AG04449 (cell line): Measurements from ENCODE around the gene PP2D1.
"Not testable (repeated sequence)": the region's sequence is repeated elsewhere in the genome, so short reads cannot be mapped to it uniquely, and the experiment has no call there.

ENCODE experiments used
- CTCF ChIA-PET: fragments of 350-600 bp; formaldehyde crosslinking; extraction: SDS; loops from one replicate; lab custom pipeline; 2021; ENCODE audit warnings: antibody characterized with exemption; lab: Yijun Ruan, JAX
- POLR2A ChIA-PET: fragments of 400-600, 350-600 bp; formaldehyde crosslinking; extraction: SDS; loops from one replicate; lab custom pipeline; 2020; ENCODE audit warnings: antibody characterized with exemption, inconsistent platforms; lab: Yijun Ruan, JAX
- DNase-seq: peaks from one replicate; pipeline ENCODE4 v3.0.0-alpha.2; 2010; ENCODE audit warnings: low read depth, low spot score
- H3K4me3 ChIP-seq: 2 replicates; pipeline ENCODE4 v1.5.1; 2011; ENCODE audit warnings: low read depth, mild to moderate bottlenecking, control low read depth, low read length
- TF ChIP-seq, protein P1 (sequence below): IDR thresholded peaks from one replicate; pipeline ENCODE4 v1.5.1; 2011; ENCODE audit warnings: mild to moderate bottlenecking, moderate library complexity, low read length, control low read depth, inconsistent platforms; ENCODE audit not compliant: insufficient read depth; ENCODE audit errors: missing control alignments

PP2D1 gene

DNA sequence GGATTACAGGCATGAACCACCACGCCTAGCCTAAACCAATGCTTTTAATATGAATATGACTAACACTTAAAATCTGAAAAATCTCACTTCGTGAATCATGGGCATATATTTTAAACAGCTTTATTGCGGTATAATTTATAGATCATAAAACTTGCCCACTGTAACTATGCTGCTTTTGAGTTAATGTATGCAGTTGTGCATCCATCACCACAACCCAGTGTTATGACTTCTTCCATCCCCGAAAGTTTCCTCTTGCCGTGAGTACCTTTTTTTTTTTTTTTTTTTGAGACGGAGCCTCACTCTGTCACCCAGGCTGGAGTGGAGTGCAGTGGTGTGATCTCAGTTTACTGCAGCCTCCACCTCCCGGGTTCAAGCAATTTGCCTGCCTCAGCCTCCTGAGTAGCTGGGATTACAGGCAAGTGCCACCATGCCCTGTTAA is 35.3 kb upstream of the PP2D1 start:
- no peak for DNase-seq
- H3K4me3 ChIP-seq: no peak overlapping the region
- TF ChIP-seq, protein P1, sequence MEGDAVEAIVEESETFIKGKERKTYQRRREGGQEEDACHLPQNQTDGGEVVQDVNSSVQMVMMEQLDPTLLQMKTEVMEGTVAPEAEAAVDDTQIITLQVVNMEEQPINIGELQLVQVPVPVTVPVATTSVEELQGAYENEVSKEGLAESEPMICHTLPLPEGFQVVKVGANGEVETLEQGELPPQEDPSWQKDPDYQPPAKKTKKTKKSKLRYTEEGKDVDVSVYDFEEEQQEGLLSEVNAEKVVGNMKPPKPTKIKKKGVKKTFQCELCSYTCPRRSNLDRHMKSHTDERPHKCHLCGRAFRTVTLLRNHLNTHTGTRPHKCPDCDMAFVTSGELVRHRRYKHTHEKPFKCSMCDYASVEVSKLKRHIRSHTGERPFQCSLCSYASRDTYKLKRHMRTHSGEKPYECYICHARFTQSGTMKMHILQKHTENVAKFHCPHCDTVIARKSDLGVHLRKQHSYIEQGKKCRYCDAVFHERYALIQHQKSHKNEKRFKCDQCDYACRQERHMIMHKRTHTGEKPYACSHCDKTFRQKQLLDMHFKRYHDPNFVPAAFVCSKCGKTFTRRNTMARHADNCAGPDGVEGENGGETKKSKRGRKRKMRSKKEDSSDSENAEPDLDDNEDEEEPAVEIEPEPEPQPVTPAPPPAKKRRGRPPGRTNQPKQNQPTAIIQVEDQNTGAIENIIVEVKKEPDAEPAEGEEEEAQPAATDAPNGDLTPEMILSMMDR: no peak
- ChIA-PET CTCF (no interaction called here), POLR2A (no interaction called here)

DNA sequence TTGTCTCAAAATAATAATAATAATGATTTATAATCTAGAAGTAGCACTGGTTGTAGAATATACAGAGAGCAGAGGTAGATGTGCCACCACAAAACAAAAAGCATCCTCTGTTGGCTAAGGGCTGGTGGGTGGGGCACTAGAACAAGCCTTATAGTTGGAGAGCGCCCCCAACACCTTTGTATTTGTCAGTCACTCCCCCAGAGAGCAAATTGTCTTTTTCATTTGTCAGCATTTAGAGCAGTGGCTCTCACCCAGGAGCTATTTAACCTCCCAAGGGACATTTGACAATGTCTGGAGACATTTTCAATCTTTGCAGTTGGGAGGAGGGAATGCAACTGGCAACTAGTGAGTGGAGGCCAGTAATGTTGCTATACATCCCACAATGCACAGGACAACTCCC is 34.5 kb upstream of the PP2D1 start:
- ChIA-PET CTCF (no interaction called here), POLR2A (no interaction called here)
- H3K4me3 ChIP-seq: no peak overlapping the region
- TF ChIP-seq, protein P1: no peak
- no peak for DNase-seq

DNA sequence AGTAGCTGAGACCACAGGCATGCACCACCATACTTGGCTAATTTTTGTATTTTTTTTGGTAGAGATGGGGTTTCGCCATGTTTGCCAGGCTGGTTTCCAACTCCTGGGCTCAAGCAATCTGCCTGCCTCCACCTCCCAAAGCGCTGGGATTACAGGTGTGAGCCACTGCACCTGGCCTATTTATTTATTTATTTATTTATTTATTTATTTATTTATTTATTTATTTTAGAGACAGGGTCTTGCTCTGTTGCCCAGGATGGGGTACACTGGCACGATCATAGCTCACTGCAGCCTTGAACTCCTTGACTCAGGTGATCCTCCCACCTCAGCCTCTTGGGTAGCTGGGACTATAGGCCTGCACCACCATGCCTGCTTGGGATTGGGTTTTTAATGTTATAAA is 33.1 kb upstream of the PP2D1 start:
- DNase-seq, CTCF ChIA-PET, POLR2A ChIA-PET, H3K4me3 ChIP-seq: not testable (repeated sequence)

DNA sequence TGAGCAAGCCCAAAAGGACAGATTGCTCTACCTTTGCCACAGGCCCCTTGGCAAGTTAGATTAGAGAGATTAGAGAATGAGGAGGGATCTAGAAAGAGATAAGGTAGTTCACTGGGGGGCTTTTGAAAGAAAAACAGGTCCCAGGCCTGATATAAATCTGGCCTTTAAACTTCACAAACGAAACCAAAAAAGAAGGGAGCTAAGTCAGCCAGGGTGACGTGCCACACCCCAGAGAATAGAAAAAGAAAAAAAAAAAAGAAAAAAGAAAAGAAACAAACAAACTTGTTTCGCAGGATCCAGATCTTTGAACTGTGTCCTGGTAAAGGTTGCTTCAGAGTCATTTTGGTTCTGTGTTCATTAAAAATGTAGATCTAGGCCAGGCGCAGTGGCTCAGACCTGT is 31.8 kb upstream of the PP2D1 start:
- ChIA-PET CTCF (no interaction called here), POLR2A (no interaction called here)
- no peak for DNase-seq
- TF ChIP-seq, protein P1: no peak
- no peak overlapping the region for H3K4me3 ChIP-seq

DNA sequence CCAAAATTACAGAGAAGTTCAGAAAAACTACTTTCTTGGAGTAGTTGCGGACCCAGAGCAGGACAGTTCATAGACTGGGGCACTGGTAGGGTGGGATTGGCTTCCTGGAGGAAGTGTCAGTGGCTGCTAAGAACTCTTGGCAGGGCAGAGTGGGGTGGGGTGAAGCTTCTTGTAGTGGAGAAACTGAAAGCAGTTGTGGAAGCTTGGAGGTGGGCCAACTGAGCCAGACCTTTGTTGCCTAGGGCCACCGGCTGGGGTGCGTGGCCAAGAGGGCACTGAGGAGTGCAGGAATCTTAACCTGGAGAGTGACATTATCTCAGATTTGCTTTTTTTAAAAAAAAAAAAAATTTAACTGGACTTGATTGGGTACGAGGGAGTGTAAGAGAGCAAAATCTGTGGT is 31.3 kb upstream of the PP2D1 start:
- POLR2A ChIA-PET: no interaction called here
- no peak for DNase-seq

DNA sequence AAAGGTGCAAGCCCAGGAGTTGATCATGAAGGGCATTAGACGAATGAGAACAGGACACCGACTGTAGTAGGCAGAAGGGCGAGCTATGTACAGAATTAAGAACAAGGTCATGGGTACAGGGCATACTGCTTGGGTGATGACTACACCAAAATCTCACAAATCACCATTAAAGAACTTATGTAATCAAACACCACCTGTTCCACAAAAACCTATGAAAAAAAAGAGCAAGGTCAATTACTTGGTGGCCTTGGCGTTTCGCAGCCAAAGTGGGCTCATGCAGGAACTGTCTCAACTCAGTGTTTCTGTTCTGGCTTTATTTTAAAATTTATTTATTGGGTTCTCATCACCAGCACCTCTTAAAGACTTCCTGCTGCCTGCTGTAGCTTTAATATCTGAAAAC is 30.3 kb upstream of the PP2D1 start:
- POLR2A ChIA-PET: no interaction called here
- DNase-seq: no peak
- TF ChIP-seq, protein P1: no peak
- no peak overlapping the region for H3K4me3 ChIP-seq
- CTCF ChIA-PET: interaction anchor here (0.9 to 1.6 kb wide), 3 partner anchors 9 to 141 kb away, joined by 3 to 4 read pairs (median 3); no protein-coding TSS in a partner anchor

More for the DNA sequence above, 31.3 kb upstream of the PP2D1 start:
- CTCF ChIA-PET: interaction anchor here (1.6 kb wide), 1 partner anchor 41 kb away, joined by 3 read pairs; no protein-coding TSS in a partner anchor
- TF ChIP-seq, protein P1: no peak
- H3K4me3 ChIP-seq: no peak overlapping the region

DNA sequence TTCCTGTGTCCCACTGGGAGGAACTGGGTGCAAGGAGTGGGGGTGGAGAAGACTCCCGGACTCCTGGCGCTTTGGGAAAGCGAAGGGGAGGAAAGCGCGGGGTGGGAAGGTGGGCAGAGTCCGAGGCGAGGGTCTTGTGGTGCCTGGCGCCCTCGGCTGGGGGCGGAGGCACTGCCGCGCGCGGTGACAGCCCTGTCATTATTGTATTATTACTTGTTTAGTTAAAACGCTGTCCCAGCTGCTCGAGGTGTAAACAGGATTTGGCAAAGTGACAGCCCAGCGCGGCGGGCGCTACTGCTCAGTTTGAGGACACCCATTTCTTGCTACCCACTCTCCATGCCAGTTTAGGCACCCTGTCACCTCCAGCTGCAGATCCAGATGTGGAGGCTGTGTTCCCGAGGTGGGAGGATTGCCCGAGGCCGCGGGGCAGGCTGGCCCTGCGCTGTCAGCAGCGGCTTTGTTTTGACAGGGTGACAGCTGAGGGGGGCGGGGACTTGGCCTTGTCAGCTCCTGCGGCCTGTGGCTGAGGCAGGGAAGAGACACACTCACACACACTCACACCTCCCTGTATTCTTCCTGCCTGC is 29.2 kb upstream of the PP2D1 start:
- TF ChIP-seq, protein P1: no peak
- CTCF ChIA-PET: interaction anchor here (0.6 to 2.0 kb wide), 6 partner anchors 10 to 156 kb away, joined by 3 to 6 read pairs (median 3); no protein-coding TSS in a partner anchor

More for the DNA sequence above, 29.2 kb upstream of the PP2D1 start:
- peak overlapping the region; percentile 76 for H3K4me3 ChIP-seq
- no peak for DNase-seq
- POLR2A ChIA-PET: interaction anchor here (1.2 kb wide), 1 partner anchor 152 kb away, joined by 4 read pairs; no protein-coding TSS in a partner anchor
